Spleen (tissue), 7 donors: ENCODE results near the gene CINP.

Experiments
- POLR2A ChIP-seq, 3 donors: fragments of 450-650 bp; IDR thresholded peaks; one replicate each; pipeline ENCODE4 v1.5.1; 2017; ENCODE audit warnings: antibody characterized with exemption in 3 of 3, mild to moderate bottlenecking in 1 of 3
- POLR2AphosphoS5 ChIP-seq, 3 donors: sonication (generic); formaldehyde crosslinking; IDR thresholded peaks; one replicate each; pipeline ENCODE4 v1.5.1; 2017; ENCODE audit warnings: antibody characterized with exemption in 3 of 3
- TF ChIP-seq, protein P1 (sequence below), 11 experiments: fragments of 200-600 bp in 7 of 11; fragments of 450-650 bp in 4 of 11; sonication (generic) in 4 of 11; IDR thresholded peaks in 8 of 11; conservative IDR thresholded peaks in 3 of 11; 1 replicate in 7 of 11; 2 replicates in 4 of 11; pipeline versions ENCODE4 v1.4.0 to v1.8.0; 2016 to 2021; ENCODE audit warnings: antibody characterized with exemption in 11 of 11, inconsistent platforms in 4 of 11, mild to moderate bottlenecking in 1 of 11
- donor health status: DM: no; HTN: no; CAD: no; lungs with moderate emphysema.
- donor health status: DM: no; HTN: no; CAD: no.
- donor health status: DM: no; HTN: no; CAD: no.

- TF ChIP-seq, protein P1, sequence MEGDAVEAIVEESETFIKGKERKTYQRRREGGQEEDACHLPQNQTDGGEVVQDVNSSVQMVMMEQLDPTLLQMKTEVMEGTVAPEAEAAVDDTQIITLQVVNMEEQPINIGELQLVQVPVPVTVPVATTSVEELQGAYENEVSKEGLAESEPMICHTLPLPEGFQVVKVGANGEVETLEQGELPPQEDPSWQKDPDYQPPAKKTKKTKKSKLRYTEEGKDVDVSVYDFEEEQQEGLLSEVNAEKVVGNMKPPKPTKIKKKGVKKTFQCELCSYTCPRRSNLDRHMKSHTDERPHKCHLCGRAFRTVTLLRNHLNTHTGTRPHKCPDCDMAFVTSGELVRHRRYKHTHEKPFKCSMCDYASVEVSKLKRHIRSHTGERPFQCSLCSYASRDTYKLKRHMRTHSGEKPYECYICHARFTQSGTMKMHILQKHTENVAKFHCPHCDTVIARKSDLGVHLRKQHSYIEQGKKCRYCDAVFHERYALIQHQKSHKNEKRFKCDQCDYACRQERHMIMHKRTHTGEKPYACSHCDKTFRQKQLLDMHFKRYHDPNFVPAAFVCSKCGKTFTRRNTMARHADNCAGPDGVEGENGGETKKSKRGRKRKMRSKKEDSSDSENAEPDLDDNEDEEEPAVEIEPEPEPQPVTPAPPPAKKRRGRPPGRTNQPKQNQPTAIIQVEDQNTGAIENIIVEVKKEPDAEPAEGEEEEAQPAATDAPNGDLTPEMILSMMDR (IDR thresholded peaks at IDR 0.05 in 8 of 11, conservative IDR thresholded peaks at IDR 0.05 in 3 of 11), result peak; percentile 83 to 99 (median 96)
- TF ChIP-seq POLR2AphosphoS5 (IDR thresholded peaks at IDR 0.05) (peak; percentile 47 to 83 (median 69)), POLR2A (IDR thresholded peaks at IDR 0.05) (no peak)
These were observed 48.3 kb downstream of the CINP start for GRCh38 chr14:102314242-102315011.
